ENCODE data around the gene PLAGL1.

PLAGL1 gene

GRCh38 chr6:143965503-143966171 lies 42.4 kb downstream of the PLAGL1 start:
- peak; percentile 90 for DNase-seq (ENCODE audit: low spot score)

DNA sequence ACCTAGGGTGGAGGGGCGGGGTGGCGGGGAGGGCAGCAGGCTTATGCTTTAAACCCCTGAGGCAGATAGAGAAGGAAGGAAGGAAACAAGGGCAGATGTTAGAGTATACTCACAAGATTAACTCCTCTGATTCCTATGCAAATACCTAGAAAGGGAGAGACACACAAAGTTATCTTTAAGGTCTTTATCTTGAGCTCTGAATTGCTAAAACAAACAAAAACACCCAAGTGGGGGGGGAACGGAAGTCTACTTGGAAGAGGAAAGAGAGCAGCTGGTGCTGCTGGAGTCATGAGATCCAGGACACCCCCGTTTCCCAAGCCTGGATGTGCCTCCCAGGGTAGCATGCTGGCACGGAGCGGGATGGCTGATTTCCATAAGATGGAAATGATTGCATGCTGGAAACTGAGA lies 43.4 kb downstream of the PLAGL1 start:
- DNase-seq (ENCODE audit: low spot score) = no peak

- no peak for DNase-seq (ENCODE audit: low spot score)
Observed at GRCh38 chr6:143963158-143963919, 44.7 kb downstream of the PLAGL1 start.

DNA sequence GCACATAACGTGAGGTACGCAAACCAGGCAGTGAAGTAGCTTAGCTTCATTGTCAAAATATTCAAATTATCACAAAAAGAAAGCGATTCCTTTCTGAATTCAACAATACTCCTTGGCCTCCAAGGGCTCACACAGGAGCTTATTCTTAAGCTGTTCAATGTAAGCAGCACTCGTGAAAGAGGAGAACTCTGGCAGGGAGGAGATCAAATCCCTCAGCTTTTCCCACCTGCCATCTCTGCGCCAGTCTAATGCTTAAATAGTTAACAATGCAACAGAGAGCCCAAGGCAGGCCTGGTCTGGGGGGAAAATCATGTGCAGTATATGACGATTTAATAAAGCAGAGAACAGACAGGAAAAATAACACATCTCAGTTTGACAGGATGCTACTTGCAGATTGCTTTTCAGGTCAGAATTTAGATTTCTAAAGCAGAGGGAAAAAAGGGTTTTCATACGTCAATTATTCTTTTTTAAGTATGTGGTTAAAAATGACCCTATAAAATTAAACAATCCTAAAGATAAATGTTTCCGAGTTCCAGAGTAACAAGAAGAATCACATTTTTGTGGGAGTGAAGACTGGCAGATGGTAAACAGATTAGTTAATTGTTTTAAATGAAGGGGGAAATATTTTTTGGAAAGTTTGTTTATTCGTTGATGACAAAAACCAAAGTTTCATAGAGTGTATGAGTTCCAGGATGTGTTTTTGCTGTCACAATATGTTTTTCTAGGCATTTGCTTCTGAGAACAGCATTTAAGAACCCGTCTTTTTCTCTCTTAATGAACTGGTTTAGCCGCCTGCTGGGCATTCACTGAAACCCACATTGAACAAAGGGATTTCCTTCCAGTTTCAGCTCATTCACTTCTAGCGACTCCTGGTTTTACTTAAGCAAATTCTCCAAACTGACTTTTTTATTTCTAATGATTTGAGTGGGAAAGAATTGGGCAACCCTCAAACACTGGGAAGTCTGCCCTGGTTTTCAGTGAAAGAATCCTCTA lies 45.9 kb downstream of the PLAGL1 start:
- DNase-seq (ENCODE audit: low spot score) = peak; percentile 57

DNA sequence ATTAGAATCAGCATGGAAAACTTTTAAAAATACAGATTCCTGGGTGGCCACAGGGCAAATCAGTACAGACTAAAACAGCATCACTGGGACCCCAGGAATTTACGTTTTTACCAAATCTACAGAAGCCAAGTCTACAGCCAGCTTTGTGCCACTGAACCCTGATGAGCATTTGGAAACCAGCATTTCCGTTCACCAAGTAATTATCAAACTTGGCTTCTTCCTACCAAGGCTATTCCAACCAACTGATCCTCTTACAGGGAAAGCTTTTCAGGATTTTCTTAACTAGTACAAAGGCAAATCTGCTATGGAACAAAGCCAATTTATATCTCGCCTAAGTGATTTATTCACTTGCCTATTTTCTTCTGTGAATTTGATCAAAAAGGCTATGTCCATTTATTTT lies 47.0 kb downstream of the PLAGL1 start:
- no peak for DNase-seq (ENCODE audit: low spot score)

DNA sequence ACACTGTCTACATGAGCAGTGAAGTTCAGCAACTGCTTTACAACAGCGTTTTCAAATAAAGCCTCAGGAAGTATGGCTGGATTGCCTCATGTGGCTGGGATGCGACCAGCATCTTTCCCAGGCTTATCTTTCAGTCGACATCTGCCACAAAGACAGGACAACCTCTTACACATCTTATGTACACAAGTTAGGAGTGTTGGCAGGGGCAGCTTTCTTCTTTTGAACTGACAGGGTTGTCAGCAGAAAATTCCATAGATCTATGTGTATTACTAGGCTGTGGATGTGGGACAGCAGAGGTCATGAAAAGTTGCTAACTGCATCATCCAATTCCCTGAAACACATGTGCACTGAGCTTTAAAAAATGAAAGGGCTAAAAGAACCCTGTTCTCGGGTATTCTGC lies 48.1 kb downstream of the PLAGL1 start:
- DNase-seq (ENCODE audit: low spot score) = no peak

DNA sequence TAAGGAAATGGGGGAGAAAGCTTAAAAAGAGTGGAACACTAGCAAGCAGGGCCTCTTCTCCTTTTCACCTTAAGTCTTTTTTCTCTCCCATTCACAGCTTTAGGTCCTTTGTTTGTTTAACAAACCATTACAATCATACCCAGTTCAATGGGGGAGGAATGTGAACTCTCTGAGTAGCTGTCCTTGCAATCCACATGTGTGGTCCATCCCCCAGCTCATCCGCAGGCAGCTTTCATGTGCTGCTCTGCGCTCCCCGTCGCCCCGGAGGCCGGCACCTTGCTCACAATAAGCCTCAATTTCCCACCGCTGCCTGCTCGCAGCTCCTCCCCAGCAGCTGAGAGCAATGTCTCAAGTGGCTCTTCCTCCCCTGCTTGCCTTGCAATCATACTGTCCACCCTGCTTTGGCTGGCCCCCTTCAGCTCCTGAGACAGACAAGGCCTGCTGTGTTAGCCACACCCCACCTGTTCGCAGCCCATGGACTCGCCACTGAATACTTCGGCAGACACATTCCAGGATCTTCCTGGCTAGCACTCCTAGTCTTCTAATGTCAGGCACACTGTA lies 49.1 kb downstream of the PLAGL1 start:
- no peak for DNase-seq (ENCODE audit: low spot score)

GRCh38 chr6:143957679-143958274 lies 50.3 kb downstream of the PLAGL1 start:
- no peak for DNase-seq (ENCODE audit: low spot score)

DNA sequence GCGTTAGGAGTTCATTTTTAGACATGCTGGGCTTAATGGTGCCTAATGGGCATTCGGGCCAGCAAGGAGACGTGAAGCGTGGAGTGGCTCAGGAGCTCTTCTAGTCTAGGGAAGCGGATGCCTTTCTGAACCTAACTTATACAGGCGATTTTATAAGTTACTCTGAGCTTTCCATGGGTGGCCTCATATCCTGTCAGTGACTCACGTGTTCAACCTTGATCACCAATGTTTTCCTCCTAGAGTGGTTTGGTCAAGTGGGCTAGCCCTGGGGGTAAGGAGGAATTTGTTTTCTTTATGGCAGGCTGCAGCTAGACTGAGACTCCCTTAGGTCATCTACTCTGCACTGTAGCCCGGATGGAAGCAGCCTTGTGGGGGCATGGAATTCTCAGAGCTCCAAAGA lies 52.1 kb downstream of the PLAGL1 start:
- DNase-seq (ENCODE audit: low spot score) = no peak

- DNase-seq (ENCODE audit: low spot score) = no peak
Observed at GRCh38 chr6:143953922-143954321, 54.1 kb downstream of the PLAGL1 start.

DNA sequence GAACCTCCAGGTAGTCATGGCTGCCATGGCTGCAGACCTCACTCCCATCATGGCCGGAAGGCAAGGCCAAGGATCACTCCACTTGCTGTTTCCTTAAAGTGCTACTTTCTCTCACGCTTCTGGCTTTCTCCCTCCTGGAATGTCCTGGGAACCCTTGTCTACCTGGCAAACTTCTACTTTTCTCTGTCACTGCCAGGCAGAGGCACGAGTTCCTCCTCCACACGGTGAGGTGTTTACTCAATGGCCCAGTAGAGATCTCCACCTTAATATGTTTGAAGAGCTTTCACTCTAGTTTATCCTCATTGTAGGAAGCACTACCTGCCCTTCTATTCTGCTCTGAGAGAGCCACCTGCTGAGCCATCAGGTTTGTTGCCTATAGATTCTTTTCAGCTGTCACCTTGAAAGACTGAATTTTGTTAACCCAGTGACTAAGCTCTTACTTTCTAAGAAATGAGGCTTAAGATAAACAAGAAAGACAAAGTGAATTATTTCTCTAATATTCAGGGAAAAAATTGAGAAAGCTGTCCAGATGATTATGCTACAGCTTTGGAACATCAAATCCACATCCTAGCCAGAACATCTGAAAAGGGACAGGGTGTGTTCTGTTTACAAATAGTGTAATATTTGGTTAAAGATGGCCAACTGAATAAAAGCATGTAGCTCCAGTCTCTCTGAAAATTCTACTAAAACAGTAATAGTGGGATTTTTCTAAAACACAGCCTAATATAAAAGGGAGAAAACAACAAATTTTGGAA lies 54.9 kb downstream of the PLAGL1 start:
- DNase-seq (ENCODE audit: low spot score) = no peak

GRCh38 chr6:143952060-143952778 lies 55.8 kb downstream of the PLAGL1 start:
- no peak for DNase-seq (ENCODE audit: low spot score)

- DNase-seq (ENCODE audit: low spot score) = no peak
Observed at GRCh38 chr6:143950875-143951274, 57.2 kb downstream of the PLAGL1 start.

DNA sequence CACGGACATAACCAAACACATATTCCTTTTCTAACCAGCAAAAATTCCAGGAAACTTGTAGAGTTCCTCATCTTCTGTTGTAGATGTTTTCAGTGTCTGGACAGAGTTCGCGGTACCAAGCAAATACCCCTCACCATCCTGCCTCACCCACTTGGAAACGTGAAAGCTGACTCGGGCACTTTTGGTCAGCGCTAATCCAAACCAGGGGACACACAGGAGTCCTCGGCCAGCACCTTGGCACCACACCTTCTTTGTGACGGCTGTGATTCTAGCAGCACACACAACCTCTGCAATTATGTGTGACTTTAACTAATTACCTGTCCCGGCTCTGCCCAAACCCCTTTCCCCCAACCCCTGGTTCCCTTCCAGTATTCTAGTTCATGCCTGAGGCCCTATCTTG lies 58.1 kb downstream of the PLAGL1 start:
- DNase-seq (ENCODE audit: low spot score) = no peak

GRCh38 chr6:143949535-143949934 lies 58.5 kb downstream of the PLAGL1 start:
- DNase-seq (ENCODE audit: low spot score) = no peak

DNA sequence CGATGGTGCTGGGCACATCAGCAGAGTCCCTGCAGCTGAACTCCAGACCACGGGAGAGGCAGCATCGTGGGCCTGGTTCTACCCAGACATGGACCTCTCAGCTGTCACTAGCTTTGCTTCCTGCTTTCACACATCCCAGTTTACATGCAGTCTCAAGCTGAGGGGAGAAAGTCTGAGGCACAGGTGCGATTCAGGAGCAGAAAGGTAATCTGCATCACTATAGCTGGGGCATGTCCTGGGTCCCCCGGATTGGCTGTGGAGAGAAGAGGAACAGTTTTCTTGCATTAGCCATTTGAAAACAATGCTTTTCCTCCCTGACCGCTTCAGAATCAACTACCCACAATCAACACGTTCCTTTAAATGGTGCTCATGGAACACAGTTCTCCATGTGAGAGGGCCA lies 59.9 kb downstream of the PLAGL1 start:
- no peak for DNase-seq (ENCODE audit: low spot score)

DNA sequence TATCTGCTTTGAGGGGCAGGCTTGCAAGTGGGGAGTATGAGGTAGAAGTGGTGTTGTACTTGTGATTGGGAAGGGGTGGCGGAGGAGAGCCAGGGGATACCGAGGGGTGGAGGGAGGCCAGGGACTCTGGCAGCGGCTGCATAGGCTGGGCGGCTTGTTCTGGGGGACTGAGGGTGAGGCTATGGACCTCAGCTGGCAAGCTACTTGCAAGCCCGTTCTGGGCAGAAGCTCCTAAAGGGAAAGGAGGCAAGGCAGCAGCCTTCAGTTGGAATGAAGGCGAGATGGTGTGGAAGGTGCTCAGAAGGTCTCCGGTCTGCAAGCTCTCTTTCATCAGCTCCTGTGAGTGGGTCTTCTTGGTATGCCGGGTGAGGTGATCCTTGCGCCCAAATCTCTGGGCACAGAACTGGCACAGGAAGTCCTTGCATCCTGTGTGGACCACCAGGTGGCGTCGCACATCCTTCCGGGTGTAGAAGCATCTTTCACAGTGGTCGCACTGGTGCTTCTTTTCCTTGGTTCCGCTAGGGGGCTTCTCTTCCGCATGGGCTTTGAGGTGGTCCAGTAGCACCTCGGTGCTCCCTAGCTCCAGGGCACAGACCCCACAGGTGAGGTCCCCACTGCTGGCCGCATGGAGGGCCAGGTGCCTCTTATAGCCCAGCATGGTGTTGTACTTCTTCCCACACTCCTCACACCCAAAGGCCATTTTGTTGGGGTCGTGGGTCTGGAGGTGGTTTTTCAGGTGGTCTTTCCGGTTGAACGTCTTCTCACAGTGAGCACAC lies 66.0 kb downstream of the PLAGL1 start:
- DNase-seq (ENCODE audit: low spot score) = peak; percentile 55

GRCh38 chr6:143940011-143940597 lies 68.0 kb downstream of the PLAGL1 start:
- DNase-seq (ENCODE audit: low spot score) = peak; percentile 59

DNA sequence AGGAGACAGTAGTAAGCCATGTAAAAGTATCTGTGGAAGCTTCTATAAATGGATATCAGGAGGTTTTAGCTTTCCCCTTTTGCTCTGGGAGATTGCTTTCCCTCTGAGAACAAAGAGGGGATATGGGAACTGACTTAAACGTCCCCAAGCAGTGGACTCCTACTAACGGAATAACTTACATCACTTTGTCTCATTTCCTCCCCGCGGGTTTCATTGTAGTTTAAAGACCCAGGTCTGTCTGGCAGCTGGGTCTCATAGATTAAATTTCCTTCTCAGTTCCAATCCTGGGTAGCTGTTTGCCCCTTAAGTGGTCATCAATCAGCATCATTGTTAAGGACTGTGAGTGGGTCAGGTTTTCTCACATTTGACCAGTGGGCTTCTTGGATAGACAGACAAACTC lies 68.7 kb downstream of the PLAGL1 start:
- no peak for DNase-seq (ENCODE audit: low spot score)

Measured in AG08395 (cell line).